Liver (tissue), 9 donors: ENCODE data around the gene PRMT9. TPM values are rescaled to one million over a fixed set of nuclear protein-coding genes. Genes with fewer than 3 reads are reported as not detected.

ENCODE experiments used
- DNase-seq: peaks from one replicate; pipeline ENCODE4 v3.0.0-alpha.2; 2017; ENCODE audit warnings: low spot score
- H3K27ac ChIP-seq, 2 donors: one replicate each; pipeline ENCODE4 v1.7.0; 2013; ENCODE audit warnings: inconsistent platforms in 2 of 2, low read length in 2 of 2, control low read depth in 1 of 2, low read depth in 1 of 2, mild to moderate bottlenecking in 1 of 2
- H3K27me3 ChIP-seq, 4 donors: one replicate each; pipeline versions ENCODE4 v1.6.1 to v1.7.0; 2013; ENCODE audit warnings: low read length in 3 of 4, inconsistent platforms in 1 of 4, mild to moderate bottlenecking in 1 of 4, moderate library complexity in 1 of 4; ENCODE audit not compliant: control insufficient read depth in 4 of 4, insufficient read depth in 4 of 4
- H3K36me3 ChIP-seq, 4 donors: one replicate each; pipeline versions ENCODE4 v1.6.1 to v1.7.0; 2013; ENCODE audit warnings: low read length in 3 of 4, mild to moderate bottlenecking in 3 of 4, low read depth in 1 of 4, moderate library complexity in 1 of 4; ENCODE audit not compliant: control insufficient read depth in 4 of 4, insufficient read depth in 3 of 4
- H3K4me1 ChIP-seq, 4 donors: one replicate each; pipeline versions ENCODE4 v1.6.1 to v1.7.0; 2013; ENCODE audit warnings: low read length in 3 of 4, mild to moderate bottlenecking in 3 of 4, moderate library complexity in 1 of 4; ENCODE audit not compliant: control insufficient read depth in 4 of 4, insufficient read depth in 4 of 4
- H3K4me3 ChIP-seq, 3 donors: one replicate each; pipeline versions ENCODE4 v1.6.1 to v1.7.0; 2013; ENCODE audit warnings: low read length in 3 of 3, control low read depth in 1 of 3, low read depth in 1 of 3, mild to moderate bottlenecking in 1 of 3
- H3K9ac ChIP-seq, 2 donors: one replicate each; pipeline ENCODE4 v1.7.0; 2013; ENCODE audit warnings: low read length in 2 of 2, mild to moderate bottlenecking in 2 of 2, moderate library complexity in 2 of 2, control low read depth in 1 of 2, low read depth in 1 of 2
- H3K9me3 ChIP-seq, 4 donors: one replicate each; pipeline versions ENCODE4 v1.6.1 to v1.7.0; 2013; ENCODE audit warnings: low read length in 3 of 4; ENCODE audit not compliant: control insufficient read depth in 4 of 4
- EGR1 ChIP-seq, 2 donors: IDR thresholded peaks; 2 replicates each; pipeline ENCODE4 v1.6.1; 2016 to 2018; ENCODE audit warnings: antibody characterized with exemption in 2 of 2, low read depth in 2 of 2
- FOXA1 ChIP-seq: IDR thresholded peaks from 2 replicates; pipeline ENCODE4 v1.6.1; 2016; ENCODE audit warnings: antibody characterized with exemption
- GABPA ChIP-seq, 2 donors: IDR thresholded peaks in 1 of 2; conservative IDR thresholded peaks in 1 of 2; 2 replicates each; pipeline ENCODE4 v1.6.1; 2016; ENCODE audit warnings: antibody characterized with exemption in 2 of 2, mild to moderate bottlenecking in 1 of 2, moderate library complexity in 1 of 2
- HNF4A ChIP-seq, 2 donors: conservative IDR thresholded peaks; 2 replicates each; pipeline ENCODE4 v1.6.1; 2016; ENCODE audit warnings: antibody characterized with exemption in 2 of 2, mild to moderate bottlenecking in 2 of 2
- HNF4G ChIP-seq: IDR thresholded peaks from 2 replicates; pipeline ENCODE4 v1.6.1; 2016; ENCODE audit warnings: antibody characterized with exemption
- JUND ChIP-seq, 2 donors: IDR thresholded peaks; 2 replicates each; pipeline ENCODE4 v1.6.1; 2016; ENCODE audit warnings: antibody characterized with exemption in 2 of 2
- NR2F2 ChIP-seq: IDR thresholded peaks from 2 replicates; pipeline ENCODE4 v1.6.1; 2016; ENCODE audit warnings: antibody characterized with exemption
- RAD21 ChIP-seq, 2 donors: IDR thresholded peaks; 2 replicates each; pipeline ENCODE4 v1.6.1; 2016; ENCODE audit warnings: antibody characterized with exemption in 2 of 2, mild to moderate bottlenecking in 2 of 2
- RXRA ChIP-seq, 2 donors: IDR thresholded peaks; 2 replicates each; pipeline ENCODE4 v1.6.1; 2017 to 2018; ENCODE audit warnings: antibody characterized with exemption in 2 of 2, mild to moderate bottlenecking in 1 of 2
- TAF1 ChIP-seq: conservative IDR thresholded peaks from 2 replicates; pipeline ENCODE4 v1.6.1; 2016; ENCODE audit warnings: antibody characterized with exemption, mild to moderate bottlenecking
- YY1 ChIP-seq: IDR thresholded peaks from 2 replicates; pipeline ENCODE4 v1.6.1; 2016; ENCODE audit warnings: antibody characterized with exemption, mild to moderate bottlenecking
- WGBS: extraction: QIAGEN DNeasy Blood & Tissue Kit; methylation state at CpG from one replicate; pipeline ENCODE4 v1.1.7; 2013; 5-methylcytosine and 5-hydroxymethylcytosine counted together
- polyA plus RNA-seq, 2 donors: library from polyadenylated mRNA; stranded (reverse) in 1 of 2; unstranded in 1 of 2; fragments of 200-250 nt in 1 of 2; fragments of >200 nt in 1 of 2; fragmentation: Nextera tagmentation in 1 of 2; extraction: Ambion mirVana in 1 of 2; gene quantifications; one replicate each; pipeline versions ENCODE4 v1.2.1 to v1.2.3, GENCODE V29; 2013 to 2015
- total RNA-seq, 2 donors: library from RNA; depleted of rRNA; stranded (reverse); fragments of >200 nt; gene quantifications; one replicate each; pipeline ENCODE4 v1.2.3, GENCODE V29; 2014
- TF ChIP-seq, protein P1 (sequence below): IDR thresholded peaks from 2 replicates; pipeline ENCODE4 v1.6.1; 2016; ENCODE audit warnings: antibody characterized with exemption
- TF ChIP-seq, protein P2 (sequence below): IDR thresholded peaks from 2 replicates; pipeline ENCODE4 v1.6.1; 2016; ENCODE audit warnings: antibody characterized with exemption
- TF ChIP-seq, protein P3 (sequence below): fragments of 150-350 bp; IDR thresholded peaks from 2 replicates; pipeline ENCODE4 v1.5.1; 2017; ENCODE audit warnings: improper control_type of control experiment, low read depth, low read length; ENCODE audit not compliant: missing input control
- donor health status: healthy.
- donor health status: healthy.
- donor health status: healthy.
- donor health status: healthy.
- donor health status: healthy.

PRMT9 gene
- total and polyA plus RNA-seq, 4 donors, result 2.4 to 8.5 (median 5.7) TPM

DNA sequence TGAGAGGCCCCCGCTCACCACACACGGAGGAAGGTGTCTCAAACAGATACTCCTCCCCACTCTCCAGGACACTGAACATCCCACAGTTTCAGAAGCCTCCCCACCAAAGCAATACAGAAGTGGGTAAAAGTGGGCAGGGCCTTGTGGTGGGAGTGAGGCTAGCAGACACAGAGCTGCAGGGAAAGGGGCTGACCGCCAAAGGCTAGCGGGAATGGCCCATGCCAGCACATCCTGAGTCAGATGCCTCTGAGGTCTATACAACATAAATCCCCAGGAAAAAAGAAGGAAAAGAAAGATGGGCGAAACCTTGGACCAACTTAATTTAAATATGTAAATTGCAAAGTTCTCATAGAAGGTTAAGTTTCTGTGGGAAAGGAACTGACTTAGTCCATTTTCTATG lies 26.0 kb upstream of the PRMT9 start:
- no peak for TF ChIP-seq GABPA (IDR thresholded peaks at IDR 0.05 in 1 of 2, conservative IDR thresholded peaks at IDR 0.05 in 1 of 2)
- no peak for TF ChIP-seq EGR1 (IDR thresholded peaks at IDR 0.05; ENCODE audit: low read depth in 2 of 2)
- no peak for TF ChIP-seq JUND (IDR thresholded peaks at IDR 0.05)
- TF ChIP-seq, protein P1, sequence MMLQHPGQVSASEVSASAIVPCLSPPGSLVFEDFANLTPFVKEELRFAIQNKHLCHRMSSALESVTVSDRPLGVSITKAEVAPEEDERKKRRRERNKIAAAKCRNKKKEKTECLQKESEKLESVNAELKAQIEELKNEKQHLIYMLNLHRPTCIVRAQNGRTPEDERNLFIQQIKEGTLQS, result no peak
- TF ChIP-seq, protein P2, sequence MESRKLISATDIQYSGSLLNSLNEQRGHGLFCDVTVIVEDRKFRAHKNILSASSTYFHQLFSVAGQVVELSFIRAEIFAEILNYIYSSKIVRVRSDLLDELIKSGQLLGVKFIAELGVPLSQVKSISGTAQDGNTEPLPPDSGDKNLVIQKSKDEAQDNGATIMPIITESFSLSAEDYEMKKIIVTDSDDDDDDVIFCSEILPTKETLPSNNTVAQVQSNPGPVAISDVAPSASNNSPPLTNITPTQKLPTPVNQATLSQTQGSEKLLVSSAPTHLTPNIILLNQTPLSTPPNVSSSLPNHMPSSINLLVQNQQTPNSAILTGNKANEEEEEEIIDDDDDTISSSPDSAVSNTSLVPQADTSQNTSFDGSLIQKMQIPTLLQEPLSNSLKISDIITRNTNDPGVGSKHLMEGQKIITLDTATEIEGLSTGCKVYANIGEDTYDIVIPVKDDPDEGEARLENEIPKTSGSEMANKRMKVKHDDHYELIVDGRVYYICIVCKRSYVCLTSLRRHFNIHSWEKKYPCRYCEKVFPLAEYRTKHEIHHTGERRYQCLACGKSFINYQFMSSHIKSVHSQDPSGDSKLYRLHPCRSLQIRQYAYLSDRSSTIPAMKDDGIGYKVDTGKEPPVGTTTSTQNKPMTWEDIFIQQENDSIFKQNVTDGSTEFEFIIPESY, result no peak
- TF ChIP-seq, protein P3, sequence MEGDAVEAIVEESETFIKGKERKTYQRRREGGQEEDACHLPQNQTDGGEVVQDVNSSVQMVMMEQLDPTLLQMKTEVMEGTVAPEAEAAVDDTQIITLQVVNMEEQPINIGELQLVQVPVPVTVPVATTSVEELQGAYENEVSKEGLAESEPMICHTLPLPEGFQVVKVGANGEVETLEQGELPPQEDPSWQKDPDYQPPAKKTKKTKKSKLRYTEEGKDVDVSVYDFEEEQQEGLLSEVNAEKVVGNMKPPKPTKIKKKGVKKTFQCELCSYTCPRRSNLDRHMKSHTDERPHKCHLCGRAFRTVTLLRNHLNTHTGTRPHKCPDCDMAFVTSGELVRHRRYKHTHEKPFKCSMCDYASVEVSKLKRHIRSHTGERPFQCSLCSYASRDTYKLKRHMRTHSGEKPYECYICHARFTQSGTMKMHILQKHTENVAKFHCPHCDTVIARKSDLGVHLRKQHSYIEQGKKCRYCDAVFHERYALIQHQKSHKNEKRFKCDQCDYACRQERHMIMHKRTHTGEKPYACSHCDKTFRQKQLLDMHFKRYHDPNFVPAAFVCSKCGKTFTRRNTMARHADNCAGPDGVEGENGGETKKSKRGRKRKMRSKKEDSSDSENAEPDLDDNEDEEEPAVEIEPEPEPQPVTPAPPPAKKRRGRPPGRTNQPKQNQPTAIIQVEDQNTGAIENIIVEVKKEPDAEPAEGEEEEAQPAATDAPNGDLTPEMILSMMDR, result no peak
- Histone ChIP-seq H3K9ac (no peak overlapping the region), H3K36me3 (no peaks in the 10 kb centered on the region), H3K9me3 (no peaks in the 10 kb centered on the region), H3K4me1 (no peaks in the 10 kb centered on the region), H3K27ac (no peak overlapping the region), H3K4me3 (no peak overlapping the region), H3K27me3 (no peaks in the 10 kb centered on the region)
- 96% methylated on average over 5 of the region's 5 CpGs for WGBS
- DNase-seq, result no peak

DNA sequence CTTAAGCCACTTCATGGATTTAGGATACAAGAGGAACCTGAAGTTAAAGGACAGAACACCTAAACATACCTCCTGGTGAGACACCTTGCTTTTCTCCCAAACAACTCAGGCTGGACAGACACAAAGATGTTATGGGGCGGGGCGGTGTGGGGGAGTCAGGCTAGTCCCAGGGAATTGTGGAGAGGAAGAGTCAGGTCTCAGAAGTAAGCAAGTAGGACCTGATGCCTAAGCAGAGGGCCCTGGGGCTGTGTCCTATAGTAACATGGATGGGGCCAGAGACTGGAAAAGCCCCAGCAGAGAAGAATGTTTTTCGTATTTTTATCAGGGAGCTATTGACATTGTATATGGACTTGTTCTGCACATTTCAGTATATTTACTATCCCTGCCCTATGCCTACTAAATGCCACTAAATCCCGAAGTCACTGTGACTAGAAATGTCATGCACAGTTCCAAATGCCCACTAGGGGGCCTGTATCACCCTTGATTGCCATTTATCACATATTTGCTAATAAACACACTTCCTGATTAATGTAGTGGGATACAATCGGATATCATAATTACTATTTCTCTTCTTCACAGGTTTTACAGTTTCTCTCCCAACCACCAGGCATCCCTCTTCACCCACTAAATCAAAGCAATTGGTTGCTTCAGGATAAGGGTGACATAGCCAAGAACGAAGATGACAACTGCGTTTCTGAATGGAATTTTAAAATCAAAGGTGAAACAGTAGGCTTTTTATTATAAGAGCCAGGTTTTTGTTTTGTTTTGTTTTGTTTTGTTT lies 24.1 kb upstream of the PRMT9 start:
- WGBS, result 34% methylated on average over 7 of the region's 7 CpGs
- TF ChIP-seq RAD21 (IDR thresholded peaks at IDR 0.05) (peak; percentile 93 to 94), HNF4A (conservative IDR thresholded peaks at IDR 0.05) (no peak)
- TF ChIP-seq, protein P3, result peak; percentile 92
- Histone ChIP-seq H3K9ac (no peak overlapping the region), H3K27ac (no peak overlapping the region), H3K4me3 (no peak overlapping the region), H3K36me3 (no peaks in the 10 kb centered on the region), H3K4me1 (no peaks in the 10 kb centered on the region), H3K9me3 (no peaks in the 10 kb centered on the region), H3K27me3 (no peaks in the 10 kb centered on the region)
- DNase-seq, result no peak

DNA sequence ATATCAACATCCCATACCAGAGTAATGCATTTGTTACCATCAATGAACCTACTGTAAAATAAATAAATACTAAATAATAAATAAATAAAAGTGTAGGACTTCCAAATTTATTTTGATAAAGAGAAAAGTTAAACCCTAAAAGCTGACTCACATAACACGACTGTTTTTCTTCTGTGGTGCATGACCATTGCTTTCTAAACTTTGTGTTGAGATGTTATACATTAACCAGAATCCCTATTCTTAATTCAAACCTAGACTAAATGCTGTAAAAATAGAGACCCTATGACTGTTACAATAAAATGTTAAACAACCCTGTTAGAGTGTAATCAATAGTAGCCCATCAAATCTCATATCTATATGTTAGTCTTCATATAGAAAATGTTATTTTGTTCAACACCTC lies 20.9 kb upstream of the PRMT9 start:
- H3K27me3 ChIP-seq, result peaks cover 0 to 3% (median 0%) of the 10 kb centered on the region in 4 donors
- no peak overlapping the region for H3K9ac ChIP-seq
- no peaks in the 10 kb centered on the region for H3K4me1 ChIP-seq
- H3K4me3 ChIP-seq, result no peak overlapping the region
- TF ChIP-seq HNF4G, result no peak
- TF ChIP-seq JUND (IDR thresholded peaks at IDR 0.05), result no peak
- no peak for TF ChIP-seq EGR1 (IDR thresholded peaks at IDR 0.05; ENCODE audit: low read depth in 2 of 2)
- no peak for TF ChIP-seq FOXA1
- TF ChIP-seq TAF1, result no peak
- TF ChIP-seq HNF4A (conservative IDR thresholded peaks at IDR 0.05), result no peak
- TF ChIP-seq RXRA (IDR thresholded peaks at IDR 0.05), result no peak
- TF ChIP-seq YY1, result no peak
- TF ChIP-seq NR2F2, result no peak
- TF ChIP-seq RAD21 (IDR thresholded peaks at IDR 0.05), result no peak
- TF ChIP-seq, protein P2, result no peak
- TF ChIP-seq, protein P1, result no peak
- DNase-seq, result no peak
- 35% methylated on average over 1 of the region's 1 CpG for WGBS
- no peaks in the 10 kb centered on the region for H3K36me3 ChIP-seq
- H3K27ac ChIP-seq, result no peak overlapping the region
- H3K9me3 ChIP-seq, result no peaks in the 10 kb centered on the region
